ENCODE measurements around the gene ZNF670. TPM values are rescaled to one million over a fixed set of nuclear protein-coding genes. Genes with fewer than 3 reads are reported as not detected.

ZNF670 gene
- total and polyA plus RNA-seq, 2 experiments from 2014 or later, result 1.4 to 2.8 TPM

DNA sequence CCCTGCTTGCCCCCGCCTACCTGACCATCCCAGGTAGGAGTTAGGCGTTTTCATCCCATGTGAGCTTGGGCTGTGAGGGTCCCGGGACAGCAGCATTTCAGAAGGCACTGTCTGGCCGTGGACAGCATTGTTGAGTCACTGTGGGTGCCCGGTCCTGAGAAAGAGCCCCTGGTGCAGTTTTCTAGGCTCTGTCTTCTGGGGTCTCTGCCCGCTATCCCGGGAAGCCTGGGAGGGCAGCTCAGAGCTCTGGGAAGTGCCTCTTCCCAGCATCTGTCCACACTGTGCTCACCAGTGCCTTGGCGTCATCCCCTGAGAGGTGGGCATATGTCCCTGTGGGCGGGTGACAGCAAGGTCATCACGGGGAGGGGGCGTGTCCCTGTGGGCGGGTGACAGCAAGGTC is 36.9 kb upstream of the ZNF670 start:
- H3K9ac ChIP-seq, result no peak overlapping the region
- no peak overlapping the region for H3K4me2 ChIP-seq (ENCODE audit: unreplicated experiment)
- TF ChIP-seq EZH2 (IDR thresholded peaks at IDR 0.05; ENCODE audit: insufficient read depth, poor library complexity, severe bottlenecking), result no peak
- TF ChIP-seq EZH2phosphoT487 (IDR thresholded peaks at IDR 0.05; ENCODE audit: insufficient read depth, low read depth), result no peak
- H3K27me3 ChIP-seq (replicated peaks; ENCODE audit: insufficient read depth), result no peaks in the 10 kb centered on the region
- H3K79me2 ChIP-seq (ENCODE audit: insufficient read depth), result no peaks in the 10 kb centered on the region
- in situ Hi-C loops (cut with MboI), result no loop called here
- no peaks in the 10 kb centered on the region for H3K9me2 ChIP-seq (ENCODE audit: insufficient read depth)
- WGBS, 2 experiments (ENCODE audit: low coverage in 1 of 2, low lambda C conversion rate in 2 of 2, missing lambda C conversion rate in 2 of 2), result 92 to 97% methylated on average over 8 to 12 of the region's 12 CpGs
- H4K20me1 ChIP-seq (ENCODE audit: insufficient read depth), result no peaks in the 10 kb centered on the region
- H3K27ac ChIP-seq, result no peak overlapping the region
- no peaks in the 10 kb centered on the region for H3K4me1 ChIP-seq (ENCODE audit: insufficient read depth)
- no peak overlapping the region for H2AFZ ChIP-seq
- H3K36me3 ChIP-seq (ENCODE audit: low read depth), result no peaks in the 10 kb centered on the region
- H3F3A ChIP-seq (ENCODE audit: insufficient read depth), result 0 out of 2 replicates have a peak, but pooled peaks cover 6% of the 10 kb centered on the region
- H3K4me3 ChIP-seq, result no peak overlapping the region
- DNase-seq, result no peak
- H3K9me3 ChIP-seq (ENCODE audit: low read depth), result no peaks in the 10 kb centered on the region

DNA sequence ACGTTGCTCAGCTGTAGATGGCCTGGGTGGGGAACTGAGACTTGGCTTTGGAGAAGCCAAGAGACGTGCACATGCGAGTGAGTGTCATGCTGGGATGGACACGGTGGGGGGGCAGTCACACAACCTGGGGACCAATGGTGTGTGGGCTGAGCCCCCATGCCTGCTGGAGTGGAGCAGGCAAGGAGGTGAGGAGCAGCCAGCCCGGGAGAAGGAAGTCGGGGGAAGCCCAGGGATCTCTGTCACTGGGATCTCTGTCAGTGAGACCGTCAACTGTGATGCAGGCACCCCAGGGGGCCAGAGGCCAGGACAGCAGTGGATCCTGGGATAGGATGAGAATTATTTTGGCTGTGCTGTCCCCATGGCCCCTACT is 36.5 kb upstream of the ZNF670 start:
- 0 out of 2 replicates have a peak, but pooled peaks cover 6% of the 10 kb centered on the region for H3F3A ChIP-seq (ENCODE audit: insufficient read depth)
- 55 to 65% methylated on average over 7 of the region's 7 CpGs for WGBS, 2 experiments (ENCODE audit: low coverage in 1 of 2, low lambda C conversion rate in 2 of 2, missing lambda C conversion rate in 2 of 2)
- H3K9ac ChIP-seq, result no peak overlapping the region
- no peak for DNase-seq
- no peaks in the 10 kb centered on the region for H3K4me1 ChIP-seq (ENCODE audit: insufficient read depth)
- no peaks in the 10 kb centered on the region for H3K9me2 ChIP-seq (ENCODE audit: insufficient read depth)
- H3K9me3 ChIP-seq (ENCODE audit: low read depth), result no peaks in the 10 kb centered on the region
- no peak overlapping the region for H3K4me2 ChIP-seq (ENCODE audit: unreplicated experiment)
- TF ChIP-seq EZH2phosphoT487 (IDR thresholded peaks at IDR 0.05; ENCODE audit: insufficient read depth, low read depth) (no peak), EZH2 (IDR thresholded peaks at IDR 0.05; ENCODE audit: insufficient read depth, poor library complexity, severe bottlenecking) (no peak)
- in situ Hi-C loops (cut with MboI), result no loop called here
- H3K4me3 ChIP-seq, result no peak overlapping the region
- H3K36me3 ChIP-seq (ENCODE audit: low read depth), result no peaks in the 10 kb centered on the region
- H4K20me1 ChIP-seq (ENCODE audit: insufficient read depth), result no peaks in the 10 kb centered on the region
- no peaks in the 10 kb centered on the region for H3K27me3 ChIP-seq (replicated peaks; ENCODE audit: insufficient read depth)
- no peaks in the 10 kb centered on the region for H3K79me2 ChIP-seq (ENCODE audit: insufficient read depth)
- H2AFZ ChIP-seq, result no peak overlapping the region
- H3K27ac ChIP-seq, result no peak overlapping the region

DNA sequence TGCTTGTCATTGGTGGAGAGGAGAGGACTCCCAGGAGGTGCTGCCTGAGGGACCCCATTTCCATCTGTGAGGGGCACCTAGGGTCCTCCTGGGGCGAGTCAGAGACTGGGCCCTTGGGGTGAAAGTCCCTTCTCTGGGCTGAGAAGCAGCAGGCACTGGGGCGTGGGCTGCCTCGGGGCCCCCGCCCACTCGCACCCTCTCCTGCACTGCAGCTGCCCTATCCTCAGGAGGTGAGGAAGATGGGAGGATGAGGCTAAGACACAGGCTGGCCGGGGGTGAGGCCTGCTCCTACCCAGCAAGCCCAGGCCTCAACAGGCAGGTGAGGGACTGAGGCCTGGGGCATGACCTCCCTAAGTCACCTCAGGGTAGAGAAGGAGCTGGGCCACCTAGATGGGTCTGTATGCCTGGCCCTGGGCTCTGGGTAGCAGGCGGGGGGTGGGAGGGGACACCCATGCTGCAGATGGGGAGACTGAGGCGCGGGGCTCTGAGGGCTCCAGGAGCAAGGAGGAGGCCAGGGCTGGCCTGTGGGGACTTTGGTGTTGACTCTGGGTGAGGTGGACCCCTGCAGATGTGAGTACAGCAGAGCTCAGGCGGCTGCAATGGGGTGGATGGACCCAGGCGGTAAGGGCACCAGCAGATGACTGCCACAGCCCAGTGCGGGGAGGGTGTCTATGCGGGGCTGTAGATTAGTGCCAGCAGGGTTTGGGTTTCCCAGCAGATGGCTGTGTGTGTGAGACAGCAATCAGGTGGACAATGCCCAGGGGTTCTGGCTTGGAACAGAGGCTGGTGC is 35.9 kb upstream of the ZNF670 start:
- Histone ChIP-seq H3K9me2 (ENCODE audit: insufficient read depth) (no peaks in the 10 kb centered on the region), H3F3A (ENCODE audit: insufficient read depth) (0 out of 2 replicates have a peak, but pooled peaks cover 6% of the 10 kb centered on the region), H3K9me3 (ENCODE audit: low read depth) (no peaks in the 10 kb centered on the region), H3K27ac (no peak overlapping the region), H3K36me3 (ENCODE audit: low read depth) (no peaks in the 10 kb centered on the region), H4K20me1 (ENCODE audit: insufficient read depth) (no peaks in the 10 kb centered on the region), H3K9ac (no peak overlapping the region), H2AFZ (no peak overlapping the region), H3K27me3 (replicated peaks; ENCODE audit: insufficient read depth) (no peaks in the 10 kb centered on the region), H3K4me3 (no peak overlapping the region), H3K4me2 (ENCODE audit: unreplicated experiment) (no peak overlapping the region), H3K79me2 (ENCODE audit: insufficient read depth) (no peaks in the 10 kb centered on the region), H3K4me1 (ENCODE audit: insufficient read depth) (no peaks in the 10 kb centered on the region)
- TF ChIP-seq EZH2phosphoT487 (IDR thresholded peaks at IDR 0.05; ENCODE audit: insufficient read depth, low read depth) (no peak), EZH2 (IDR thresholded peaks at IDR 0.05; ENCODE audit: insufficient read depth, poor library complexity, severe bottlenecking) (no peak)
- no peak for DNase-seq
- in situ Hi-C loops (cut with MboI), result no loop called here
- WGBS, 2 experiments (ENCODE audit: low coverage in 1 of 2, low lambda C conversion rate in 2 of 2, missing lambda C conversion rate in 2 of 2), result 90 to 95% methylated on average over 11 to 13 of the region's 13 CpGs

DNA sequence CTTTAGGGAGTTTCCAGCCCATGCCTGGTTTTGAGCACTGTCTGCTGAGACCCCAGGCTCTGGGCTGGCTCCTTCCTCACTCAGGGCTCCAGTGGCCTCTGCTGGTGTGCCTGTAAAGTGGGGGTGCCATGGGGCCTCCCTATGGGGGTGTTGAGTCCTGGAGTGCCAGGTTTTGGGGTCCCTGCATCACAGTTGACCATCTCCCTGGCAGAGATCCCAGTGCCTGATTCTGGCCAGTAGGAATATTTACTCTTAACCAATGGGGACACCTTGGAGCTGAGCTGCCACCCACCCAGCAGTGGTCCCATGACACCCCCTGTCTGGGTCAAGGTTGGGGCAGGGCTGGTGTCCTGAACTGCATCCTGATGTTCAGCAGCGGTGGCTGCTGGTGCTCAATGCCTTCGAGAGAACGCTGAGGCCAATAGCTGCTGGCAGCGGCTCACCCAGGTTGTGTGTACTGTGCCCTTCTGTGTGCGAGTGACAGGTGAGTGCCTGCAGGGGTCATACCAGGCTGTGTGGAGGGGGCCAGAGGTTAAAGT is 35.2 kb upstream of the ZNF670 start:
- Histone ChIP-seq H3K79me2 (ENCODE audit: insufficient read depth) (no peaks in the 10 kb centered on the region), H3K36me3 (ENCODE audit: low read depth) (no peaks in the 10 kb centered on the region), H3K9me3 (ENCODE audit: low read depth) (no peaks in the 10 kb centered on the region), H3K9me2 (ENCODE audit: insufficient read depth) (no peaks in the 10 kb centered on the region), H3K27ac (no peak overlapping the region), H2AFZ (no peak overlapping the region), H3K4me3 (no peak overlapping the region), H3F3A (ENCODE audit: insufficient read depth) (0 out of 2 replicates have a peak, but pooled peaks cover 6% of the 10 kb centered on the region), H3K4me1 (ENCODE audit: insufficient read depth) (no peaks in the 10 kb centered on the region), H3K27me3 (replicated peaks; ENCODE audit: insufficient read depth) (no peaks in the 10 kb centered on the region), H3K4me2 (ENCODE audit: unreplicated experiment) (no peak overlapping the region), H4K20me1 (ENCODE audit: insufficient read depth) (no peaks in the 10 kb centered on the region), H3K9ac (no peak overlapping the region)
- DNase-seq, result no peak
- in situ Hi-C loops (cut with MboI), result no loop called here
- TF ChIP-seq EZH2 (IDR thresholded peaks at IDR 0.05; ENCODE audit: insufficient read depth, poor library complexity, severe bottlenecking), result no peak
- 93 to 96% methylated on average over 5 of the region's 5 CpGs for WGBS, 2 experiments (ENCODE audit: low coverage in 1 of 2, low lambda C conversion rate in 2 of 2, missing lambda C conversion rate in 2 of 2)

Measured in GM23248 (cell line).